ENCODE measurements around the gene HMGB4. TPM values are rescaled to one million over a fixed set of nuclear protein-coding genes. Genes with fewer than 3 reads are reported as not detected.

Gene HMGB4
- total RNA-seq, 1 donor, result not detected

GRCh38 chr1:33842348-33842747, 21.5 kb upstream of the HMGB4 start:
- TF ChIP-seq, protein P1, sequence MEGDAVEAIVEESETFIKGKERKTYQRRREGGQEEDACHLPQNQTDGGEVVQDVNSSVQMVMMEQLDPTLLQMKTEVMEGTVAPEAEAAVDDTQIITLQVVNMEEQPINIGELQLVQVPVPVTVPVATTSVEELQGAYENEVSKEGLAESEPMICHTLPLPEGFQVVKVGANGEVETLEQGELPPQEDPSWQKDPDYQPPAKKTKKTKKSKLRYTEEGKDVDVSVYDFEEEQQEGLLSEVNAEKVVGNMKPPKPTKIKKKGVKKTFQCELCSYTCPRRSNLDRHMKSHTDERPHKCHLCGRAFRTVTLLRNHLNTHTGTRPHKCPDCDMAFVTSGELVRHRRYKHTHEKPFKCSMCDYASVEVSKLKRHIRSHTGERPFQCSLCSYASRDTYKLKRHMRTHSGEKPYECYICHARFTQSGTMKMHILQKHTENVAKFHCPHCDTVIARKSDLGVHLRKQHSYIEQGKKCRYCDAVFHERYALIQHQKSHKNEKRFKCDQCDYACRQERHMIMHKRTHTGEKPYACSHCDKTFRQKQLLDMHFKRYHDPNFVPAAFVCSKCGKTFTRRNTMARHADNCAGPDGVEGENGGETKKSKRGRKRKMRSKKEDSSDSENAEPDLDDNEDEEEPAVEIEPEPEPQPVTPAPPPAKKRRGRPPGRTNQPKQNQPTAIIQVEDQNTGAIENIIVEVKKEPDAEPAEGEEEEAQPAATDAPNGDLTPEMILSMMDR (IDR thresholded peaks at IDR 0.05; ENCODE audit: insufficient read depth, low read length), result peak; percentile 12
- no peak for DNase-seq (ENCODE audit: low read depth)
- no peak overlapping the region for H3K4me3 ChIP-seq (ENCODE audit: low read depth, low read length)

DNA sequence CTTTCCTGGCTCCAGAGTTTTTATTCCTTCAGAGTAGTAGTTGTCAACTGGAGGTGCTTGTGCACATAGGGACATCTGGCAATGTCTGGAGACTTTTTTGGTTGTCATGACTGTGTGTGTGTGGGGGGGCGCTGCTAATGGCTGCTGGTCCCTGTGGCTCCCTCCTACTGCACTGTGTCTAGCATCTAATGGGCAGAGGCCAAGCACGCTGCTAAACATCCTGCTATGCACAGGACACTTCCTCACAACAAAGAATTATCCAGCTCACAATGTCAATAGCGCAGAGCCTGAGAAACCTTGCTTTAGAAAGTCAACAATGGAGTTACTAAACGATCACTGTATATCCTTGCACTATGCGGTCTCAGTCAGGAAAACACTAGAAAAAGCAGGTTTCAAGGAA, 19.7 kb upstream of the HMGB4 start:
- TF ChIP-seq, protein P1 (IDR thresholded peaks at IDR 0.05; ENCODE audit: insufficient read depth, low read length), result no peak
- DNase-seq (ENCODE audit: low read depth), result no peak
- H3K4me3 ChIP-seq (ENCODE audit: low read depth, low read length), result no peak overlapping the region

GRCh38 chr1:33846861-33847260, 17.0 kb upstream of the HMGB4 start:
- no peak overlapping the region for H3K4me3 ChIP-seq (ENCODE audit: low read depth, low read length)
- DNase-seq (ENCODE audit: low read depth), result no peak
- TF ChIP-seq, protein P1 (IDR thresholded peaks at IDR 0.05; ENCODE audit: insufficient read depth, low read length), result no peak

- TF ChIP-seq, protein P1 (IDR thresholded peaks at IDR 0.05; ENCODE audit: insufficient read depth, low read length), result no peak
Observed at GRCh38 chr1:33848205-33848937, 15.5 kb upstream of the HMGB4 start.

GRCh38 chr1:33849211-33849610, 14.7 kb upstream of the HMGB4 start:
- no peak overlapping the region for H3K4me3 ChIP-seq (ENCODE audit: low read depth, low read length)
- peak; percentile 6 for DNase-seq (ENCODE audit: low read depth)
- TF ChIP-seq, protein P1 (IDR thresholded peaks at IDR 0.05; ENCODE audit: insufficient read depth, low read length), result no peak

More at GRCh38 chr1:33848205-33848937, 15.5 kb upstream of the HMGB4 start:
- DNase-seq (ENCODE audit: low read depth), result no peak
- H3K4me3 ChIP-seq (ENCODE audit: low read depth, low read length), result no peak overlapping the region

- no peak for DNase-seq (ENCODE audit: low read depth)
- TF ChIP-seq, protein P1 (IDR thresholded peaks at IDR 0.05; ENCODE audit: insufficient read depth, low read length), result no peak
Observed at GRCh38 chr1:33850481-33850880, 13.4 kb upstream of the HMGB4 start.

DNA sequence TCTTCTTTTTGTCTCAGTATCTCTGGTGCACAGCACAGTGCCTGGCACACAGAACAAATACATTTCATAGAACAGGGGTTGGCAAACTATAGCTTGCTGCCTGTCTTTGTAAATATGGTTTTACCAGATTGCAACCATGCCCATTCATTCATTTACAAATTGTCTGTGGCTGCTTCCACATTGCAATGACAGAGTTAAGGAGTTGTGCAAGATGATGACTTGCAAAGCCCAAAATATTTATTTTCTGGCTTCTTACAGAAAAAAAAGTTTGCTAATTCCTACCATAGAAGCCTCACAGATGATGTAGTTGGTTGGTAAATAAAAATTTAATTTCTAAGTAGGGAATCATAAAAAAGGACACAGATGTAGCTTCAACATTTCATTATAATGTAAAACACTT, 11.2 kb upstream of the HMGB4 start:
- TF ChIP-seq, protein P1 (IDR thresholded peaks at IDR 0.05; ENCODE audit: insufficient read depth, low read length), result no peak
- peak; percentile 55 for DNase-seq (ENCODE audit: low read depth)
- H3K4me3 ChIP-seq (ENCODE audit: low read depth, low read length), result no peak overlapping the region

More at GRCh38 chr1:33850481-33850880, 13.4 kb upstream of the HMGB4 start:
- H3K4me3 ChIP-seq (ENCODE audit: low read depth, low read length), result no peak overlapping the region

Data from fibroblast of the aortic adventitia (primary cell).